IPS DF 4.7 (cell line): ENCODE data around the gene TRIM59.
A peak's percentile ranks its signal among the peaks of the same experiment; 100 is the strongest.
"Not testable (repeated sequence)": the region's sequence is repeated elsewhere in the genome, so short reads cannot be mapped to it uniquely, and the experiment has no call there.

ENCODE experiments used
- DNase-seq: peaks from one replicate; pipeline ENCODE4 v3.0.0-alpha.2; 2013; ENCODE audit warnings: low spot score; ENCODE audit errors: extremely low read depth

The TRIM59 gene

GRCh38 chr3:160455846-160456245 lies 6.3 kb upstream of the TRIM59 start:
- no peak for DNase-seq

GRCh38 chr3:160454995-160455394 lies 5.4 kb upstream of the TRIM59 start:
- DNase-seq: no peak

- not testable (repeated sequence) for DNase-seq
These were observed 2.7 kb upstream of the TRIM59 start for GRCh38 chr3:160452251-160452650.

DNA sequence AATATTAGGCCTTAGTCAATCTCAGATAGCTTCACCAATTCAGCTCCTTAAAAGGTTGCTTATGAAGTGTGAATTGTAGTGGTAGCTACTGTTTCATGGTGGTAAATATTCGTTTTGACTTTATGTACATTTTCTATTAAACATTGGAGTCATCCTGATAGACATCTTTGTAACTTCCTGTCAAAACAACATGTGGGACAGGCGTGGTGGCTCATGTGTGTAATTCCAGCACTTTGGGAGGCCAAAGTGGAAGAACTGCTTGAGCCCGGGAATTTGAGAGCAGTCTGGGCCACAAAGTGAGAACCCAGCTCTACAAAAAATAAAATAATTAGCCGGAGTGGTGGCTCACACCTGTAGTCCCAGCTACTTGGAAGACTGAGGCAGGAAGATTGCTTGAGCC lies 2.0 kb upstream of the TRIM59 start:
- no peak for DNase-seq

DNA sequence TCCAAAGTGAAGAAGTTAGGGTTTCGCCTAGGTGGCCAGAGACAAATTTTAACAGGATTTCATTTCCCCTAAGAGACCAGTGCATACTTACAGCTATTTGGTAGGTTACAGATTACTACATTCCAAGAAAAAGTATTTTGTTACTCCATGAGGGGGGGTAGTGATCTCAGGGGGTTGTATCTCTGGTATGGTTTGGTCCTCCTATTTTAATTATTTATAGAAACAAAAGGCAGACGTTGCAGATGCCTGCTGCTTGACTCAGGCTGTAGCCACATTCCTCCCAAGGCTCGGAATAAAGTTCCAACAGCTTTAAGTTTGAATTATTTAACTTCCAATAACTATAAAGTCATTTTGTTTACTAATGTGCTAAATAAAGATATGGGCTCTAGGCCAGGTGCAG lies 1.3 kb upstream of the TRIM59 start:
- DNase-seq: no peak

- DNase-seq: no peak
These were observed 546 bp downstream of the TRIM59 start for GRCh38 chr3:160448845-160449635.

GRCh38 chr3:160447544-160447943 lies 2.0 kb downstream of the TRIM59 start:
- DNase-seq: no peak

DNA sequence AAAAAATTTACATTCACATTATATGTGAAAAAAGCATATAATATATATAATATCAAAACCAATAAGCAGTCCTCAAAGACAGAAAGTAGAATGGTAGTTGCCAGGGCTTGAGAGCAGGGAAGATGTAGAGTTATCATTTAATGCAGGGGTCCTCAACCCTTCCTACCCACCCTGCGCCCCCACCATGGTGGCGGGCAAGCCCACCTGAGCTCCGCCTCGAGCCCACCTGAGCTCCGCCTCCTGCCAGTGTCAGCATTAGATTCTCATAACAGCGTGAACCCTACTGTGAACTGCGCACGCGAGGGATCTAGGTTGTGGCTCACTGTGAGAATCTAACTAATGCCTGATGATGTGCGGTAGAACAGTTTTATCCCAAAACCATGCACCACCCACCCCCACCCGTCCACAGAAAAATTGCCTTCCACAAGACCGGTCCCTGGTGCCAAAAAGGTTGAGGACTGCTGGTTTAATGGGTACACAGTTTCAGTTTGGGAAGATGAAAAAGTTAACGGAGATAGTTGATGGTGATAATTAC lies 3.0 kb downstream of the TRIM59 start:
- DNase-seq: no peak

GRCh38 chr3:160445854-160446253 lies 3.7 kb downstream of the TRIM59 start:
- no peak for DNase-seq

- DNase-seq: no peak
These were observed 5.2 kb downstream of the TRIM59 start for GRCh38 chr3:160444411-160444810.

DNA sequence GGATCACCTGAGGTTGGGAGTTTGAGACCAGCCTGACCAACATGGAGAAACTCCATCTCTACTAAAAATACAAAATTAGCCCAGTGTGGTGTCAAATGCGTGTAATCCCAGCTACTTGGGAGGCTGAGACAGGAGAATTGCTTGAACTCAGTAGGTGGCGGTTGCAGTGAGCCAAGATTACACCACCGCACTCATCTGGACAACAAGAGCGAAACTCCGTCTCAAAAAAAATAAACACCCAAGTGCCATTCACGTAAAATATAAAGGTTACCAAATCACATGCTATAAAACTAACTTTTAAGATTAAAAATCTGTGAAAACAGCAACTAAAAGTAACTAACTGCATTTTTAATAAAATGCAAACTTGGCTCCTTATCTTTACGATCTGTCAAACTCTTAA lies 8.9 kb downstream of the TRIM59 start:
- DNase-seq: no peak

DNA sequence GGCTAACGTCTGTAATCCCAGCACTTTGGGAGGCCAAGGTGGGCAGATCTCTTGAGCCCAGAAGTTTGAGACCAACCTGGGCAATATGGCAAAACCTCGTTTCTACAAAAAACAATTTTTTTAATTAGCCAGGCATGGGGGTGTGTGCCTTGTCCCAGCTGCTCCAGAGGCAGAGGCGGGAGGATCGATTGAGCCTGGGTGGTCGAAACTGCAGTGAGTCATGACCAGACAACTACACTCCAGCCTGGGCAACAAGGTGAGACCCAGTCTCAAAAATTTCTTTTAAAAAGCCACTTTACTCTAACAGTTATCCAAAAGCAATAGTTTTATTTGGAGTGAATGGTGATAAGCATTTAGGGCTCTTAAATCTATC lies 12.5 kb downstream of the TRIM59 start:
- DNase-seq: no peak

GRCh38 chr3:160435747-160436146 lies 13.8 kb downstream of the TRIM59 start:
- DNase-seq: no peak

- no peak for DNase-seq
These were observed 14.5 kb downstream of the TRIM59 start for GRCh38 chr3:160435095-160435494.

DNA sequence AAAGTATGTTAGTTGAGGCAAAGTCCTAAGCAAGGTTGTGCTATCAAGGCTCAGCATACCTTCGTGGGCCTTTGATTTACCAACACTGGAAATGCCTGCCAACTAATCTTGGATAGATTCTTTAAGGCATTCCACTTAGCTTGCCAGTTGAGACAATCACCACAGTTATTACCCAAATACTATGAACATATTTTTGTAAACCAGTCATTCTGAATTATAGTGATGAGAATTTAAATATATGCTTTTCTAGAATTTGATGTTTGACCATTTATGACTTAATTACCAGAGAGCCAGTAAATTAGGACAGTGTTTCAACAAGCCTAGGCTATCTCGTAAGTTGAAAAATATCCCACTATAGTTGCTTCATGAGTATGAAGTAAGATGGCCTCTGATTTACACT lies 15.5 kb downstream of the TRIM59 start:
- no peak for DNase-seq

DNA sequence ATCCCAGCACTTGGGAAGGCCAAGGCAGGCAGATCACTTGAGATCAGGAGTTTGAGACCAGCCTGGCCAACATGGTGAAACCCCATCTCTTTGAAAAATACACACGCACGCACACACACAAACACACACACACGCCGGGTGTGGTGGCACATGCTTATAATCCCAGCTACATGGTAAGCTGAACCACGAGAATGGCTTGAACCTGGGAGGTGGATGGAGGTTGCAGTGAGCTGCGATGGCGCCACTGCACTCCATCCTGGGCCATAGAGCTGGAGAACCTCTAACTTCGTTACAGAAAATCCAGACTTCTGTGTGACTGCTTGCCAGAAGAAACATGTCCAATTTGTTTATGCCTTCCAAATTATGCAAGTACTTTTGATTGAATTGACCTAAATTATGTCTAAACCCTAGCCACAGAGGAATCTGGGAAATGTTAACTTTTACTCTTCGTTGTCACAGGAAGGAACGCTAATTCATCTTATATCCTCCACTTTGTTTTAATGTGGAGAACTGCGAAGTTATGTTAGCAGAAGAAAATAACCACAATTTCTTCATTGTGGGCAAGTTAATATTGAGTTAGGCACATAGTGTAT lies 21.7 kb downstream of the TRIM59 start:
- no peak for DNase-seq

GRCh38 chr3:160417311-160417710 lies 32.3 kb downstream of the TRIM59 start:
- DNase-seq: no peak

GRCh38 chr3:160413613-160414248 lies 35.9 kb downstream of the TRIM59 start:
- peak; percentile 30 for DNase-seq

- no peak for DNase-seq
These were observed 37.1 kb downstream of the TRIM59 start for GRCh38 chr3:160412477-160412876.

DNA sequence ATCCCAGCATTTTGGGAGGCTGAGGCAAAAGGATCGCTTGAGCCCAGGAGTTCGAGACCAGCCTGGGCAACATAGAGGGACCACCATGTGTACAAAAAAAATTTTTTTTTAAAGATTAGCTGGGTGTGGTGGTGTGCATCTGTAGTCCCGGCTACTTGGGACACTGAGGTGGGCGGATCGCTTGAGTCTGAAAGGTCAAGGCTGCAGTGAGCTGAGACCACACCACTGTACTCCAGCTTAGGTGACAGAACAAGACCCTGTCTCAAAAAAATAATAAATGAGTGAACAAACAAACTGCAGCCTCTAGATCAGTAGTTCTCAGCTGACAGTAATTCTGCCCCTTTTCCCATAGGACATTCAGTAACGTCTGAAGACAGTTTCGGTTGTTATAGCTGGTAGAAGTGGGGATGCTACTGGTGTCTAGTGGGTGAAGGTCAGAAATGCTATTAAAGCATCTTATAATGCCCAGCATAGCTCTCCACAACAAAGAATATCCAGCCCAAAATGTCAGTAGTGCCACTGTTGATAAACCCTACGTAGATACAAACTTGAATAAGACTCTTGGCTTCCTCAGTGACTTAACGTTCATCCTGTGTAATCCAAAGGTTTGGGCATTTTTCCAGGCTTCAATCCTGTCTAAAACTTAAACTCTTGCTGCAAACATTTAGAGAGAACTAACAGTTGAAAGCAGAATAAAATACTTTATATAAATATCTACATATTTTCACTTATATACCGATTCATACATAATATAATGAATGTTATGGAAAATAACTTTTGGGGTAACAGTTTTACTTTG lies 39.6 kb downstream of the TRIM59 start:
- DNase-seq: no peak

DNA sequence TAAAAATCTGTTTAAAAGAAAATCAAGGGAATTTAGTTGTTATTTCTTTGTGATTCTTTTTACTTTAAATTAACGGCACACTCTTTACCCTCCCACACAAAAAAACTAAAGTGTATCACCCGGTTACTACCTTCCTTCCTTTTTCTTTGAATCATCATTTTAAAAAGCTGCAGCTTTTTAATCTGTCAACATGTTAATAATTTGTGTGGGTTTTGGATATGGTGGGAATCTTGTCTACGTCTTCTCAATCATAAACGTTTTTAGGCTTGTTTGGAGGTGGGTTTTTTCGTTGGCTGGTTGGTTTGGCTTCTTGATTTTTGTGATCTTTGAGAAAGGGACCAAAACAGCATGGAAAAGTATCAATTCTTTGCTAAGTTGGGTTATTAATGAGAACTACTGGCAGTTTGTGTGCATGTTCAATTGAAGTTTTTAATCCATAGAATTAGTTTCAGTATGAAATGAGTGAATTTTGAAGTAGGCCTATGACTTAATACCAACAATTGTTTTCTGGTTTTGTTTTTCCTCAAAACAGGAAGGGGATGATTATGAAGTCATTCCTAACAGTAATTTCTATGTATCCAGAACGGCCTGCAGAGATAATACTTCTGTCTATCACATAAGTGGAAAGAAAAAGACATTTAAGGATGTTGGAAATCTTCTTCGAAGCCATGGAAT lies 45.7 kb downstream of the TRIM59 start:
- DNase-seq: no peak
